Thyroid gland (tissue), 4 donors: ENCODE results near the gene SELENON. TPM values are rescaled to one million over a fixed set of nuclear protein-coding genes. Genes with fewer than 3 reads are reported as not detected.

Source experiments
- DNase-seq, 2 donors: peaks; one replicate each; pipeline ENCODE4 v3.0.0-alpha.2; 2019
- H3K27ac ChIP-seq, 3 donors: fragments of 200-600 bp; sonication (generic); 1 replicate in 2 of 3; 2 replicates in 1 of 3; pipeline ENCODE4 v1.5.1; 2016 to 2019; ENCODE audit warnings: mild to moderate bottlenecking in 1 of 3, moderate library complexity in 1 of 3
- H3K27me3 ChIP-seq: fragments of 200-600 bp; sonication (generic); one replicate; pipeline ENCODE4 v1.5.1; 2019
- H3K36me3 ChIP-seq, 2 donors: fragments of 200-600 bp; sonication (generic); one replicate each; pipeline ENCODE4 v1.5.1; 2016 to 2019
- H3K4me1 ChIP-seq, 2 donors: fragments of 200-600 bp; sonication (generic); one replicate each; pipeline ENCODE4 v1.5.1; 2017 to 2019
- H3K4me3 ChIP-seq, 3 donors: fragments of 200-600 bp; sonication (generic); replicated peaks in 1 of 3; 1 replicate in 2 of 3; 2 replicates in 1 of 3; pipeline ENCODE4 v1.5.1; 2016; ENCODE audit warnings: mild to moderate bottlenecking in 1 of 3
- H3K9me3 ChIP-seq: fragments of 200-600 bp; sonication (generic); one replicate; pipeline ENCODE4 v1.5.1; 2017
- CTCF ChIP-seq, 6 experiments: fragments of 200-600 bp in 3 of 6; fragments of 450-650 bp in 3 of 6; sonication (generic) in 3 of 6; IDR thresholded peaks; one replicate each; pipeline ENCODE4 v1.5.1; 2016 to 2019; ENCODE audit warnings: antibody characterized with exemption in 6 of 6, mild to moderate bottlenecking in 2 of 6, inconsistent platforms in 1 of 6, moderate library complexity in 1 of 6
- POLR2A ChIP-seq, 2 donors: fragments of 450-650 bp; IDR thresholded peaks; one replicate each; pipeline ENCODE4 v1.6.1; 2017; ENCODE audit warnings: antibody characterized with exemption in 2 of 2, mild to moderate bottlenecking in 2 of 2, moderate library complexity in 1 of 2
- WGBS, 2 donors: methylation state at CpG; one replicate each; pipeline ENCODE4 v1.1.5; 2017; 5-methylcytosine and 5-hydroxymethylcytosine counted together
- intact Hi-C: fragments of 100-400 bp; cut with DNase I; formaldehyde crosslinking; loops from one replicate; pipeline ENCODE4 v1.15.1; 2023
- total RNA-seq, 4 donors: library from RNA; depleted of rRNA; stranded (reverse); fragments of >200 nt; gene quantifications; one replicate each; pipeline ENCODE4 v1.2.3, GENCODE V29; 2016

Gene SELENON
- total RNA-seq, 4 donors from 2014 or later = 31.2 to 58.2 (median 55.2) TPM

GRCh38 chr1:25814549-25815087, 14.6 kb downstream of the SELENON start:
- no peaks in the 10 kb centered on the region for H3K9me3 ChIP-seq
- 84 to 90% methylated on average over 7 of the region's 7 CpGs for WGBS, 2 donors
- H3K4me1 ChIP-seq = peaks cover 10 to 26% of the 10 kb centered on the region in 2 donors
- H3K36me3 ChIP-seq = peaks cover 16 to 23% of the 10 kb centered on the region in 2 donors
- H3K27ac ChIP-seq = no peak overlapping the region
- no peak for DNase-seq
- no peaks in the 10 kb centered on the region for H3K27me3 ChIP-seq
- no peak for TF ChIP-seq POLR2A (IDR thresholded peaks at IDR 0.05)
- no peak for TF ChIP-seq CTCF (IDR thresholded peaks at IDR 0.05)
- H3K4me3 ChIP-seq = no peak overlapping the region
- intact Hi-C loops = loop anchor here (10.0 kb wide), 2 partner anchors 390 to 580 kb away; partner anchors contain the start of genes RHCE and SYF2

- 91 to 93% methylated on average over 20 to 23 of the region's 24 CpGs for WGBS, 2 donors
- H3K9me3 ChIP-seq = no peaks in the 10 kb centered on the region
- no peak overlapping the region for H3K27ac ChIP-seq
- peaks cover 16% of the 10 kb centered on the region in 2 donors for H3K36me3 ChIP-seq
- no peak overlapping the region for H3K4me3 ChIP-seq
- no peaks in the 10 kb centered on the region for H3K27me3 ChIP-seq
- intact Hi-C loops = loop anchor here (10.0 kb wide), 2 partner anchors 391 to 581 kb away; partner anchors contain the start of genes RHCE and SYF2
- TF ChIP-seq CTCF (IDR thresholded peaks at IDR 0.05) (no peak), POLR2A (IDR thresholded peaks at IDR 0.05) (no peak)
- DNase-seq = no peak
- peaks cover 10 to 24% of the 10 kb centered on the region in 2 donors for H3K4me1 ChIP-seq
Measured at GRCh38 chr1:25815208-25816111, 15.5 kb downstream of the SELENON start.

- no peak overlapping the region for H3K4me3 ChIP-seq
- DNase-seq = no peak
- no peak overlapping the region for H3K27ac ChIP-seq
- H3K36me3 ChIP-seq = peaks cover 16% of the 10 kb centered on the region in 2 donors
- no peaks in the 10 kb centered on the region for H3K9me3 ChIP-seq
- H3K4me1 ChIP-seq = peaks cover 16 to 21% of the 10 kb centered on the region in 2 donors
- TF ChIP-seq POLR2A (IDR thresholded peaks at IDR 0.05) = no peak
- no peak for TF ChIP-seq CTCF (IDR thresholded peaks at IDR 0.05)
- WGBS, 2 donors = 90 to 95% methylated on average over 6 to 15 of the region's 15 CpGs
- no peaks in the 10 kb centered on the region for H3K27me3 ChIP-seq
- intact Hi-C loops = loop anchor here (10.0 kb wide), 2 partner anchors 391 to 581 kb away; partner anchors contain the start of genes RHCE and SYF2
Measured at GRCh38 chr1:25816112-25816718, 16.2 kb downstream of the SELENON start.

GRCh38 chr1:25817840-25818501, 18.0 kb downstream of the SELENON start:
- Histone ChIP-seq H3K4me3 (no peak overlapping the region), H3K9me3 (no peaks in the 10 kb centered on the region), H3K27me3 (no peaks in the 10 kb centered on the region), H3K36me3 (peaks cover 10 to 14% of the 10 kb centered on the region in 2 donors), H3K4me1 (peaks cover 27 to 36% of the 10 kb centered on the region in 2 donors), H3K27ac (peak overlapping the region in 2 of 3 donors; percentile 17 to 81)
- TF ChIP-seq CTCF (IDR thresholded peaks at IDR 0.05) (peak in 4 of 6 experiments; percentile 30 to 42 (median 34)), POLR2A (IDR thresholded peaks at IDR 0.05) (no peak)
- intact Hi-C loops = loop anchor here (10.0 kb wide), 2 partner anchors 393 to 583 kb away; partner anchors contain the start of genes RHCE and SYF2
- DNase-seq = peak; percentile 59 to 64
- WGBS, 2 donors = 34 to 49% methylated on average over 6 to 7 of the region's 8 CpGs
